A673 (cell line): ENCODE measurements around the gene UHRF1. TPM values are rescaled to one million over a fixed set of nuclear protein-coding genes. Genes with fewer than 3 reads are reported as not detected.

ENCODE experiments used
- BruUV-seq: library from RNA; stranded (reverse); fragments of 400-500 nt; replicated peaks from 2 replicates; lab custom pipeline; 2021; lab: Mats Ljungman, UMichigan
- CTCF ChIA-PET: fragments of 300-600 bp; sonication (Branson Sonifier 250); formaldehyde crosslinking; loops from one replicate; lab custom pipeline; 2022; ENCODE audit warnings: antibody characterized with exemption; lab: Charles Lee
- POLR2A ChIA-PET: fragments of 300-600 bp; sonication (Branson Sonifier 250); formaldehyde crosslinking; loops from one replicate; lab custom pipeline; 2022; ENCODE audit warnings: antibody characterized with exemption; ENCODE audit not compliant: low non-redundant PET; lab: Charles Lee
- DNase-seq: peaks from one replicate; pipeline ENCODE4 v3.0.0-alpha.2; 2015; ENCODE audit warnings: low spot score
- H3K27ac ChIP-seq: fragments of 200-600 bp; sonication (generic); 2 replicates; pipeline ENCODE4 v1.5.1; 2016; ENCODE audit warnings: mixed run types, low read depth, mild to moderate bottlenecking, mixed read lengths, antibody characterized with exemption, low read length; ENCODE audit not compliant: poor library complexity, severe bottlenecking
- H3K27me3 ChIP-seq: fragments of 200-600 bp; sonication (generic); replicated peaks from 2 replicates; pipeline ENCODE4 v1.6.1; 2017; ENCODE audit warnings: mixed run types, low read depth, mild to moderate bottlenecking, mixed read lengths, antibody characterized with exemption, low read length; ENCODE audit not compliant: insufficient read depth, poor library complexity
- H3K36me3 ChIP-seq: fragments of 200-600 bp; sonication (generic); 2 replicates; pipeline ENCODE4 v1.6.1; 2016; ENCODE audit warnings: mixed run types, mild to moderate bottlenecking, mixed read lengths, antibody characterized with exemption, low read length; ENCODE audit not compliant: insufficient read depth, poor library complexity, severe bottlenecking
- H3K4me1 ChIP-seq: fragments of 200-600 bp; sonication (generic); 2 replicates; pipeline ENCODE4 v1.6.1; 2017; ENCODE audit warnings: mixed run types, mild to moderate bottlenecking, mixed read lengths, antibody characterized with exemption, low read length; ENCODE audit not compliant: insufficient read depth, poor library complexity, severe bottlenecking
- H3K4me3 ChIP-seq: fragments of 200-600 bp; sonication (generic); 2 replicates; pipeline ENCODE4 v1.5.1; 2016; ENCODE audit warnings: low read depth, mixed run types, mild to moderate bottlenecking, mixed read lengths, low read length; ENCODE audit not compliant: poor library complexity, severe bottlenecking
- H3K9me3 ChIP-seq: fragments of 200-600 bp; sonication (generic); 2 replicates; pipeline ENCODE4 v1.6.1; 2016; ENCODE audit warnings: mixed run types, low read depth, mild to moderate bottlenecking, mixed read lengths, antibody characterized with exemption, low read length; ENCODE audit not compliant: poor library complexity, severe bottlenecking
- CTCF ChIP-seq: fragments of 300-800, 200-600 bp; sonication (generic); conservative IDR thresholded peaks from 2 replicates; pipeline ENCODE4 v1.5.1; 2017; ENCODE audit warnings: low read depth, mild to moderate bottlenecking, antibody characterized with exemption, low read length, moderate library complexity, mixed read lengths
- EZH2 ChIP-seq: fragments of 200-600 bp; sonication (generic); IDR thresholded peaks from 2 replicates; pipeline ENCODE4 v1.6.1; 2017; ENCODE audit warnings: borderline replicate concordance, low read depth, mild to moderate bottlenecking, mixed read lengths, antibody characterized with exemption, low read length; ENCODE audit not compliant: poor library complexity, severe bottlenecking
- intact Hi-C: fragments of 100-400 bp; cut with micrococcal nuclease; formaldehyde crosslinking; loops from one replicate; pipeline ENCODE4 v1.10.0; 2022; ENCODE audit not compliant: unreplicated experiment
- total RNA-seq: library from RNA; stranded (reverse); gene quantifications from 2 replicates; pipeline ENCODE4 v1.2.3, GENCODE V29; 2021

The UHRF1 gene
- total RNA-seq, 1 experiment from 2014 or later, result 203 TPM

DNA sequence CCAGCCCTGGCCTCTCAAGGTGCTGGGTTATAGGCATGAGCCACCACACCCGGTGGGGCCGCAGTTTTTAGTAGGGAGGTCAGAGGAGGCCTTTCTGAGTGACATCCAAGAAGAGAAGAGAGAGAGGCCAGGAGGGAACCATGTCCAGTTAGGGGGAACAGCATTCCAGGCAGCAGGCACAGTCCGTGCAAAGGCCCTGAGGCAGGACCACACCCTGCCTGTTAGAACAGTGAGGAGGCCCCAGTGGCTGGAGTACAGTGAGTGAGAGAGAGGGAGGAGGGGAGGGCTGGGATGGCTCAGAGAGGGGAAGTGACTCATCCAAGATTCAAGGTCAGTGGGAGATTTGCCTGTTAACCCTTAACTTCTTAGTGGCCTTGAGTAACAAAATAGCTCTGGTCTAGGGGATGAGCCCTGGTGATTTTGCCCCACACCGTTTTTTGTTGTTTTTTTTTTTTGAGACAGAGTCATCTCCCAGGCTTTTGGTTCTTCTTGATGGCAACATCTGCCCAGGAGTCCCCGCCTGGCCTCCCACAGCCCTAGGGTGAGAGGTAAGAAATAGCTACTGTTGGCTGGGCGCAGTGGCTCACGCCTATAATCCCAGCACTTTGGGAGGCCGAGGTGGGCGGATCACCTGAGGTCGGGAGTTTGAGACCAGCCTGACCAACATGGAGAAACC, 39.1 kb upstream of the UHRF1 start:
- CTCF ChIA-PET, result interaction anchor here (1.3 kb wide), 1 partner anchor 18 kb away, joined by 3 read pairs; no protein-coding TSS in a partner anchor
- Histone ChIP-seq H3K9me3 (no peaks in the 10 kb centered on the region), H3K27ac (no peak overlapping the region), H3K27me3 (no peaks in the 10 kb centered on the region), H3K36me3 (no peaks in the 10 kb centered on the region), H3K4me1 (peaks cover 9% of the 10 kb centered on the region), H3K4me3 (no peak overlapping the region)
- TF ChIP-seq CTCF (no peak), EZH2 (no peak)
- intact Hi-C loops, result no loop called here
- POLR2A ChIA-PET, result no interaction called here
- no TSS peak for BruUV-seq
- peak; percentile 62 for DNase-seq

GRCh38 chr19:4871711-4872110, 37.6 kb upstream of the UHRF1 start:
- H3K27me3 ChIP-seq, result no peaks in the 10 kb centered on the region
- TF ChIP-seq CTCF, result no peak
- no peak for TF ChIP-seq EZH2
- intact Hi-C loops, result loop anchor here (1.0 to 2.0 kb wide), 2 partner anchors 39 to 160 kb away; no protein-coding TSS in a partner anchor
- H3K27ac ChIP-seq, result no peak overlapping the region
- CTCF ChIA-PET, result interaction anchor here (1.5 to 2.4 kb wide), 2 partner anchors 40 to 159 kb away, joined by 13 to 21 read pairs; no protein-coding TSS in a partner anchor
- H3K4me3 ChIP-seq, result no peak overlapping the region
- no peaks in the 10 kb centered on the region for H3K9me3 ChIP-seq
- peaks cover 3% of the 10 kb centered on the region for H3K4me1 ChIP-seq
- no peaks in the 10 kb centered on the region for H3K36me3 ChIP-seq
- no TSS peak for BruUV-seq
- POLR2A ChIA-PET, result no interaction called here
- no peak for DNase-seq

DNA sequence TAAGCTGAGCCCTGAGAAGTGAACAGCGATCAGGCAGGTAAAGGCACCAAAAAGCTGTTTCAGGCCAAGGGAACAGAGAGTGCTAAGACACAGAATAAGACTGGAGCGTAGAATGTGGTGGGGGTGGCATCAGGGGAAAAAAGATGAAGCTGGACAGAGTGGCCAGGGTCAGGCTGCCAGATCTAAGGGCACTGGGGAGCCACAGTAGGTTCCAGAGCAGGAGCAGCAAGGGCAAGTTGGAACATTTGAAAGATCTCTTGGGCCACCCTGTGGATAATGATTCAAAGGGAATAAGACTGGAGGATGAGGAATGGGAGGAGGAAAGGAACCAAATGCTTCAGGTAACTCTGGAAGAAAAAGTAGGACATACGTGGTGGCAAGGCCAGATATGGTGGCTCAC, 35.4 kb upstream of the UHRF1 start:
- no TSS peak for BruUV-seq
- Histone ChIP-seq H3K4me1 (no peaks in the 10 kb centered on the region), H3K4me3 (no peak overlapping the region), H3K27ac (no peak overlapping the region), H3K27me3 (no peaks in the 10 kb centered on the region), H3K9me3 (no peaks in the 10 kb centered on the region), H3K36me3 (no peaks in the 10 kb centered on the region)
- intact Hi-C loops, result loop anchor here (2.0 kb wide), 1 partner anchor 37 kb away; no protein-coding TSS in a partner anchor
- DNase-seq, result no peak
- CTCF ChIA-PET, result interaction anchor here (2.4 kb wide), 1 partner anchor 38 kb away, joined by 13 read pairs; no protein-coding TSS in a partner anchor
- POLR2A ChIA-PET, result no interaction called here
- TF ChIP-seq CTCF (no peak), EZH2 (no peak)
